ENCODE results near the gene RAI14.

- TF ChIP-seq POLR2AphosphoS5 (IDR thresholded peaks at IDR 0.05; ENCODE audit: insufficient read depth, low read depth, low read length) = no peak
- no peak for TF ChIP-seq CTCF (IDR thresholded peaks at IDR 0.05; ENCODE audit: extremely low read depth in 1 of 2, insufficient read depth in 1 of 2, low read depth in 1 of 2, low read length in 2 of 2)
- no peak for TF ChIP-seq POLR2A (IDR thresholded peaks at IDR 0.05; ENCODE audit: low read depth, low read length)
- TF ChIP-seq EZH2 (IDR thresholded peaks at IDR 0.05; ENCODE audit: borderline replicate concordance, low read depth, low read length, severe bottlenecking) = no peak
Observed at GRCh38 chr5:34694685-34695084, 38.6 kb downstream of the RAI14 start.

Data from endothelial cell of umbilical vein (primary cell).